Astrocyte (in vitro differentiated cells and primary cell): ENCODE results near the gene PFKFB1.

ENCODE experiments used
- EZH2 ChIP-seq: IDR thresholded peaks from 2 replicates; pipeline ENCODE4 v1.6.1; 2012; ENCODE audit warnings: mild to moderate bottlenecking, low read length, inconsistent platforms; ENCODE audit not compliant: insufficient read depth
- TF ChIP-seq, protein P1 (sequence below): IDR thresholded peaks from 2 replicates; pipeline ENCODE4 v1.5.1; 2011; ENCODE audit warnings: low read depth, mild to moderate bottlenecking, inconsistent platforms, low read length, moderate library complexity; ENCODE audit not compliant: insufficient read depth

GRCh38 chrX:55039471-55039870 is 45.5 kb upstream of the PFKFB1 start:
- TF ChIP-seq EZH2: no peak
- TF ChIP-seq, protein P1, sequence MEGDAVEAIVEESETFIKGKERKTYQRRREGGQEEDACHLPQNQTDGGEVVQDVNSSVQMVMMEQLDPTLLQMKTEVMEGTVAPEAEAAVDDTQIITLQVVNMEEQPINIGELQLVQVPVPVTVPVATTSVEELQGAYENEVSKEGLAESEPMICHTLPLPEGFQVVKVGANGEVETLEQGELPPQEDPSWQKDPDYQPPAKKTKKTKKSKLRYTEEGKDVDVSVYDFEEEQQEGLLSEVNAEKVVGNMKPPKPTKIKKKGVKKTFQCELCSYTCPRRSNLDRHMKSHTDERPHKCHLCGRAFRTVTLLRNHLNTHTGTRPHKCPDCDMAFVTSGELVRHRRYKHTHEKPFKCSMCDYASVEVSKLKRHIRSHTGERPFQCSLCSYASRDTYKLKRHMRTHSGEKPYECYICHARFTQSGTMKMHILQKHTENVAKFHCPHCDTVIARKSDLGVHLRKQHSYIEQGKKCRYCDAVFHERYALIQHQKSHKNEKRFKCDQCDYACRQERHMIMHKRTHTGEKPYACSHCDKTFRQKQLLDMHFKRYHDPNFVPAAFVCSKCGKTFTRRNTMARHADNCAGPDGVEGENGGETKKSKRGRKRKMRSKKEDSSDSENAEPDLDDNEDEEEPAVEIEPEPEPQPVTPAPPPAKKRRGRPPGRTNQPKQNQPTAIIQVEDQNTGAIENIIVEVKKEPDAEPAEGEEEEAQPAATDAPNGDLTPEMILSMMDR: no peak
